Measurements from ENCODE around the gene NTRK2. TPM values are rescaled to one million over a fixed set of nuclear protein-coding genes. Genes with fewer than 3 reads are reported as not detected.

The NTRK2 gene
- total and polyA plus RNA-seq, 10 of the 15 experiments (the other 5 are each of a cell fraction or from before 2014, with no cell fraction given), result 0.42 to 4.6 (median 0.65) TPM

GRCh38 chr9:85045271-85045670, 375.7 kb downstream of the NTRK2 start (continued):
- TF ChIP-seq NRF1 (conservative IDR thresholded peaks at IDR 0.05; ENCODE audit: low read depth, low read length), result no peak
- TF ChIP-seq JUND (IDR thresholded peaks at IDR 0.05; ENCODE audit: low read depth, low read length), result no peak
- TF ChIP-seq RCOR1 (conservative IDR thresholded peaks at IDR 0.05; ENCODE audit: low read depth, low read length), result no peak
- no peak for TF ChIP-seq NBN (IDR thresholded peaks at IDR 0.05)
- TF ChIP-seq JUNB (IDR thresholded peaks at IDR 0.05), result no peak
- TF ChIP-seq EZH2 (IDR thresholded peaks at IDR 0.05; ENCODE audit: borderline replicate concordance, control insufficient read depth, low read depth, low read length), result no peak

GRCh38 chr9:85046475-85046874, 376.9 kb downstream of the NTRK2 start:
- DNase-seq (ENCODE audit: low read depth, low spot score) (no peak), ATAC-seq (no peak), FAIRE-seq (no peak)
- ChIA-PET RAD21 (ENCODE audit: unreplicated experiment) (no interaction called here), CTCF (no interaction called here), POLR2A (no interaction called here), SMC1A (ENCODE audit: uncharacterized antibody, unreplicated experiment) (interaction anchor here (1.4 kb wide), 2 partner anchors 16 to 49 kb away, joined by 3 to 4 read pairs; no protein-coding TSS in a partner anchor)
- Histone ChIP-seq H3K79me2 (ENCODE audit: control insufficient read depth, insufficient read depth, low read length) (no peaks in the 10 kb centered on the region), H3K4me1 (ENCODE audit: control insufficient read depth, insufficient read depth, low read length) (no peaks in the 10 kb centered on the region), H2AFZ (ENCODE audit: control insufficient read depth, low read depth, low read length) (no peak overlapping the region), H3K36me3 (ENCODE audit: control insufficient read depth in 2 of 2, insufficient read depth in 2 of 2, low read length in 1 of 2) (no peaks in the 10 kb centered on the region), H3K9ac (ENCODE audit: control insufficient read depth, insufficient read depth, low read length) (no peak overlapping the region), H3K4me2 (ENCODE audit: control insufficient read depth, insufficient read depth) (no peak overlapping the region), H3K4me3 (no peak overlapping the region), H3K27me3 (replicated peaks in 1 of 2; ENCODE audit: control insufficient read depth in 2 of 2, insufficient read depth in 2 of 2, low read length in 1 of 2) (peaks cover 0 to 5% of the 10 kb centered on the region in 2 experiments; a peak in 1 of 4 replicates), H3K27ac (ENCODE audit: control insufficient read depth, insufficient read depth) (no peak overlapping the region), H3K9me3 (replicated peaks; ENCODE audit: control insufficient read depth, insufficient read depth, low read length) (no peaks in the 10 kb centered on the region), H4K20me1 (ENCODE audit: control insufficient read depth, insufficient read depth) (no peaks in the 10 kb centered on the region)
- BruUV-seq (replicated peaks), result no TSS peak
- WGBS (ENCODE audit: insufficient coverage, insufficient replicate concordance, low lambda C conversion rate, missing lambda C conversion rate), result 11% methylated on average over 4 of the region's 4 CpGs
- intact Hi-C loops (cut with micrococcal nuclease; ENCODE audit: unreplicated experiment) (no loop called here), in situ Hi-C loops (cut with MboI) (no loop called here)
- TF ChIP-seq RAD21 (IDR thresholded peaks at IDR 0.05; ENCODE audit: insufficient read depth, low read depth, low read length) (no peak), CBX3 (IDR thresholded peaks at IDR 0.05; ENCODE audit: borderline replicate concordance, low read depth) (no peak), TCF3 (IDR thresholded peaks at IDR 0.05; ENCODE audit: borderline replicate concordance, insufficient read depth, low read depth, low read length) (no peak), RFX5 (IDR thresholded peaks at IDR 0.05; ENCODE audit: low read depth, low read length) (no peak), ASH2L (IDR thresholded peaks at IDR 0.05; ENCODE audit: borderline replicate concordance, low read depth) (no peak), SUPT20H (IDR thresholded peaks at IDR 0.05; ENCODE audit: borderline replicate concordance, control insufficient read depth, low read depth, low read length) (no peak), CREB1 (IDR thresholded peaks at IDR 0.05; ENCODE audit: low read depth) (no peak), NFXL1 (IDR thresholded peaks at IDR 0.05; ENCODE audit: borderline replicate concordance) (no peak), MTA3 (IDR thresholded peaks at IDR 0.05; ENCODE audit: borderline replicate concordance, low read length) (no peak), ATF2 (IDR thresholded peaks at IDR 0.05; ENCODE audit: low read length) (no peak), NFIC (IDR thresholded peaks at IDR 0.05; ENCODE audit: low read depth, low read length) (no peak)
- TF ChIP-seq, protein P1, sequence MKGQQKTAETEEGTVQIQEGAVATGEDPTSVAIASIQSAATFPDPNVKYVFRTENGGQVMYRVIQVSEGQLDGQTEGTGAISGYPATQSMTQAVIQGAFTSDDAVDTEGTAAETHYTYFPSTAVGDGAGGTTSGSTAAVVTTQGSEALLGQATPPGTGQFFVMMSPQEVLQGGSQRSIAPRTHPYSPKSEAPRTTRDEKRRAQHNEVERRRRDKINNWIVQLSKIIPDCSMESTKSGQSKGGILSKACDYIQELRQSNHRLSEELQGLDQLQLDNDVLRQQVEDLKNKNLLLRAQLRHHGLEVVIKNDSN (IDR thresholded peaks at IDR 0.05; ENCODE audit: borderline replicate concordance, extremely low read length, insufficient read depth, low read depth, low read length), result no peak
- TF ChIP-seq, protein P2, sequence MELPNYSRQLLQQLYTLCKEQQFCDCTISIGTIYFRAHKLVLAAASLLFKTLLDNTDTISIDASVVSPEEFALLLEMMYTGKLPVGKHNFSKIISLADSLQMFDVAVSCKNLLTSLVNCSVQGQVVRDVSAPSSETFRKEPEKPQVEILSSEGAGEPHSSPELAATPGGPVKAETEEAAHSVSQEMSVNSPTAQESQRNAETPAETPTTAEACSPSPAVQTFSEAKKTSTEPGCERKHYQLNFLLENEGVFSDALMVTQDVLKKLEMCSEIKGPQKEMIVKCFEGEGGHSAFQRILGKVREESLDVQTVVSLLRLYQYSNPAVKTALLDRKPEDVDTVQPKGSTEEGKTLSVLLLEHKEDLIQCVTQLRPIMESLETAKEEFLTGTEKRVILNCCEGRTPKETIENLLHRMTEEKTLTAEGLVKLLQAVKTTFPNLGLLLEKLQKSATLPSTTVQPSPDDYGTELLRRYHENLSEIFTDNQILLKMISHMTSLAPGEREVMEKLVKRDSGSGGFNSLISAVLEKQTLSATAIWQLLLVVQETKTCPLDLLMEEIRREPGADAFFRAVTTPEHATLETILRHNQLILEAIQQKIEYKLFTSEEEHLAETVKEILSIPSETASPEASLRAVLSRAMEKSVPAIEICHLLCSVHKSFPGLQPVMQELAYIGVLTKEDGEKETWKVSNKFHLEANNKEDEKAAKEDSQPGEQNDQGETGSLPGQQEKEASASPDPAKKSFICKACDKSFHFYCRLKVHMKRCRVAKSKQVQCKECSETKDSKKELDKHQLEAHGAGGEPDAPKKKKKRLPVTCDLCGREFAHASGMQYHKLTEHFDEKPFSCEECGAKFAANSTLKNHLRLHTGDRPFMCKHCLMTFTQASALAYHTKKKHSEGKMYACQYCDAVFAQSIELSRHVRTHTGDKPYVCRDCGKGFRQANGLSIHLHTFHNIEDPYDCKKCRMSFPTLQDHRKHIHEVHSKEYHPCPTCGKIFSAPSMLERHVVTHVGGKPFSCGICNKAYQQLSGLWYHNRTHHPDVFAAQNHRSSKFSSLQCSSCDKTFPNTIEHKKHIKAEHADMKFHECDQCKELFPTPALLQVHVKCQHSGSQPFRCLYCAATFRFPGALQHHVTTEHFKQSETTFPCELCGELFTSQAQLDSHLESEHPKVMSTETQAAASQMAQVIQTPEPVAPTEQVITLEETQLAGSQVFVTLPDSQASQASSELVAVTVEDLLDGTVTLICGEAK (IDR thresholded peaks at IDR 0.05; ENCODE audit: borderline replicate concordance), result no peak
